Nephron progenitor cell (in vitro differentiated cells): ENCODE data around the gene PGBD5.

Experiments used
- DNase-seq: peaks from one replicate; pipeline ENCODE4 v3.0.0; 2021
- H3K27ac Mint-ChIP-seq: 2 replicates; pipeline ENCODE4 v1.8.0; 2021; ENCODE audit warnings: mild to moderate bottlenecking, moderate library complexity, mixed read lengths
- H3K27me3 Mint-ChIP-seq: 2 replicates; pipeline ENCODE4 v1.8.0; 2021; ENCODE audit warnings: mild to moderate bottlenecking, low read depth, mixed read lengths; ENCODE audit not compliant: poor library complexity
- H3K36me3 Mint-ChIP-seq: 2 replicates; pipeline ENCODE4 v1.8.0; 2021; ENCODE audit warnings: low read depth, mixed read lengths
- H3K4me1 Mint-ChIP-seq: 2 replicates; pipeline ENCODE4 v1.8.0; 2021; ENCODE audit warnings: mixed read lengths
- H3K4me3 Mint-ChIP-seq: 2 replicates; pipeline ENCODE4 v1.8.0; 2021; ENCODE audit warnings: mild to moderate bottlenecking, moderate library complexity, mixed read lengths
- H3K9me3 Mint-ChIP-seq: 2 replicates; pipeline ENCODE4 v1.8.0; 2021; ENCODE audit warnings: mild to moderate bottlenecking, moderate library complexity, mixed read lengths
- CTCF ChIP-seq: fragments of 200-600 bp; sonication (generic); IDR thresholded peaks from 2 replicates; pipeline ENCODE4 v1.5.0; 2021; ENCODE audit warnings: antibody characterized with exemption

PGBD5 gene

DNA sequence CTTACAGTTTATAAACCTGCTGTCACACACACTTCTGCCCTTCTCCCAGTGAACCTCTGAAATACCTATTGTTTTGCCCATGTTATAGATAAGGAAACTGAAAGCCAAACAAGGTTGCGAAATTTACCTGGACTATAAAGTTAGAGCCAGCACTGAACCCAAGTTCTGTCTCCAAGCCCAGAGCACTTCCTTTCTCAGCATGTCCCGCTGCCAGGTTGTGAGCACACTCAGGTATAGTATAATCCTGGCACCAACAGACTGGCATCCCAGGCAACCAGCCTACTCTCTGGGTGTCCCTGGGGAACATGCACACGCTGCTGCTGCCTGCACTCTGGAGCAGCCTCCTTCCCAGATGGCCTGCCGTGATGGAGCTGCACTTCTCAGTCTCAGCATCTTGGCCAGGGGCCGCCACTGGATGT lies 45.1 kb downstream of the PGBD5 start:
- no peak for TF ChIP-seq CTCF
- no peak for DNase-seq
- H3K27ac Mint-ChIP-seq: no peak overlapping the region
- H3K36me3 Mint-ChIP-seq: peaks cover 10% of the 10 kb centered on the region
- peaks cover 9% of the 10 kb centered on the region for H3K27me3 Mint-ChIP-seq
- H3K9me3 Mint-ChIP-seq: peaks cover 12% of the 10 kb centered on the region
- H3K4me1 Mint-ChIP-seq: peaks cover 8% of the 10 kb centered on the region
- no peak overlapping the region for H3K4me3 Mint-ChIP-seq

- H3K4me3 Mint-ChIP-seq: no peak overlapping the region
- DNase-seq: no peak
- TF ChIP-seq CTCF: no peak
Measured at GRCh38 chr1:230379928-230380327, 46.2 kb downstream of the PGBD5 start.

GRCh38 chr1:230379462-230379861 lies 46.7 kb downstream of the PGBD5 start:
- Mint-ChIP-seq H3K4me1 (peaks cover 8% of the 10 kb centered on the region), H3K9me3 (peaks cover 12% of the 10 kb centered on the region), H3K27me3 (peaks cover 8% of the 10 kb centered on the region), H3K4me3 (no peak overlapping the region), H3K36me3 (peaks cover 10% of the 10 kb centered on the region), H3K27ac (no peak overlapping the region)
- no peak for DNase-seq
- no peak for TF ChIP-seq CTCF

More at GRCh38 chr1:230379928-230380327, 46.2 kb downstream of the PGBD5 start:
- Mint-ChIP-seq H3K4me1 (peaks cover 8% of the 10 kb centered on the region), H3K36me3 (peaks cover 10% of the 10 kb centered on the region), H3K27ac (no peak overlapping the region), H3K27me3 (peaks cover 11% of the 10 kb centered on the region), H3K9me3 (peaks cover 12% of the 10 kb centered on the region)

DNA sequence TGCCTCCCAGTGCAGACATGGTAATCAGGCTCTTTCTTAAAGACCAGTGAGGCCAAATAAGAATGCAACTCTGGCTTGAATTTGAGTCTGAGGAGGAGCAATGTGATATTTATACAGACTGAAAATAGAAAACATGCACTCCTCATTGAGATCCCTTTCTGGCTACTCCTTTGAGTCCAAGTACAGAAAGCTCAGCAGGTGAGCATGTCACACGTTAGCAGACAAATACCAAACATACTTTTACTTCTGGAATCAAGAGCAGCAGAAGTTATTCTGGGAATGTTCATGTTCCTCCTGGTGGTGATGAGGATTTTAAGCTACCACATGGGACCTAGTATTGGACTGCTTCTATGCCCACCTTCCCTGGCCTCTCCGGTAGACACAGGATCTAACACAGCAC lies 48.3 kb downstream of the PGBD5 start:
- Mint-ChIP-seq H3K27ac (no peak overlapping the region), H3K9me3 (peaks cover 12% of the 10 kb centered on the region), H3K27me3 (peaks cover 12% of the 10 kb centered on the region), H3K36me3 (peaks cover 10% of the 10 kb centered on the region), H3K4me3 (no peak overlapping the region), H3K4me1 (peaks cover 8% of the 10 kb centered on the region)
- TF ChIP-seq CTCF: no peak
- DNase-seq: no peak

DNA sequence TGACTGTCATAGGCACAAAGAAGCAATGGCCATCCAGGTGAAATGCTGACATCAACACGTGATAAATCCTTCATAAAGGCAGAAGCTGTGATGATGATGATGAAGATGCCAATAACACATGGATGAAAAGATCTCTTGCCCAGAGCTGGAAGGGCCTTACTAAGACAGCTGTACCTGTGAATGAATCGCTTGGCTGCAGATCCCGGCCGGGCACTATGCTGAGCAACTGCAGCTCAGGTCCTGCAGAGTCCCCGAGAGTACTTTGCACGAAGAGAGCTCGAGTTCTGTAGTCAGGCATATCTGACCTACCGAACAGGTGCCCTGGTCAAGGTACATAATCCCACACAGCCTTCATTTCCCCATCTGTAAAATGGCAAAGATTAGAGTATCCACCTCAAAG lies 48.8 kb downstream of the PGBD5 start:
- Mint-ChIP-seq H3K36me3 (peaks cover 10% of the 10 kb centered on the region), H3K9me3 (peaks cover 12% of the 10 kb centered on the region), H3K4me3 (no peak overlapping the region), H3K4me1 (peaks cover 8% of the 10 kb centered on the region), H3K27me3 (peaks cover 12% of the 10 kb centered on the region), H3K27ac (no peak overlapping the region)
- no peak for TF ChIP-seq CTCF
- no peak for DNase-seq

GRCh38 chr1:230376296-230376695 lies 49.8 kb downstream of the PGBD5 start:
- no peak for TF ChIP-seq CTCF
- no peak overlapping the region for H3K27ac Mint-ChIP-seq
- H3K9me3 Mint-ChIP-seq: peaks cover 12% of the 10 kb centered on the region
- no peak overlapping the region for H3K4me3 Mint-ChIP-seq
- no peak for DNase-seq
- no peaks in the 10 kb centered on the region for H3K4me1 Mint-ChIP-seq
- peaks cover 10% of the 10 kb centered on the region for H3K36me3 Mint-ChIP-seq
- H3K27me3 Mint-ChIP-seq: peaks cover 12% of the 10 kb centered on the region
